Ovary (tissue), 9 donors: ENCODE measurements around the gene C20orf204. TPM values are rescaled to one million over a fixed set of nuclear protein-coding genes. Genes with fewer than 3 reads are reported as not detected.

Source experiments
- DNase-seq, 5 donors: peaks; one replicate each; pipeline ENCODE4 v3.0.0-alpha.2; 2019 to 2020
- H3K27ac ChIP-seq, 2 donors: fragments of 200-600 bp; one replicate each; pipeline versions ENCODE4 v1.5.1 to v1.8.0; 2019 to 2022
- H3K27me3 ChIP-seq: fragments of 200-600 bp; one replicate; pipeline ENCODE4 v1.8.0; 2022
- H3K36me3 ChIP-seq: fragments of 200-600 bp; sonication (generic); one replicate; pipeline ENCODE4 v1.5.1; 2019
- H3K4me1 ChIP-seq: one replicate; pipeline ENCODE4 v1.8.1; 2013; ENCODE audit warnings: mild to moderate bottlenecking, moderate library complexity; ENCODE audit not compliant: insufficient read depth
- H3K4me3 ChIP-seq: fragments of 200-600 bp; sonication (generic); one replicate; pipeline ENCODE4 v1.5.1; 2017
- H3K9me3 ChIP-seq, 2 donors: fragments of 200-600 bp in 1 of 2; sonication (generic) in 1 of 2; one replicate each; pipeline versions ENCODE4 v1.5.1 to v1.8.1; 2013 to 2019; ENCODE audit warnings: mild to moderate bottlenecking in 1 of 2, moderate library complexity in 1 of 2
- EP300 ChIP-seq: sonication (generic); formaldehyde crosslinking; IDR thresholded peaks from one replicate; pipeline ENCODE4 v1.6.1; 2017; ENCODE audit warnings: antibody characterized with exemption
- POLR2A ChIP-seq: fragments of 450-650 bp; IDR thresholded peaks from one replicate; pipeline ENCODE4 v1.6.1; 2017; ENCODE audit warnings: antibody characterized with exemption, mild to moderate bottlenecking, moderate library complexity
- WGBS, 3 donors: extraction: QIAGEN DNeasy Blood & Tissue Kit in 1 of 3; methylation state at CpG; one replicate each; pipeline versions ENCODE4 v1.1.5 to v1.1.7; 2013 to 2017; 5-methylcytosine and 5-hydroxymethylcytosine counted together
- intact Hi-C, 4 donors: fragments of 100-400 bp; cut with DNase I; formaldehyde crosslinking; loops; one replicate each; pipeline versions ENCODE4 v1.11.0 to v1.15.1; 2022 to 2023
- polyA plus RNA-seq, 2 donors: library from polyadenylated mRNA; stranded (reverse); fragments of 200-250 nt in 1 of 2; fragments of 350-450 nt in 1 of 2; fragmentation: Illumina TruSeq in 1 of 2; extraction: RNeasy Lipid Tissue Mini Kit (QIAGEN cat#74804) in 1 of 2; gene quantifications; one replicate each; pipeline ENCODE4 v1.2.3, GENCODE V29; 2013 to 2014
- total RNA-seq, 7 donors: library from RNA; depleted of rRNA in 2 of 7; stranded (reverse); fragments of >200 nt in 2 of 7; fragmentation: NEBNext Ultra II Directional in 3 of 7; extraction: Animal tissue kit (Norgen Biotek cat#: 25700) in 3 of 7; gene quantifications; one replicate each; pipeline versions ENCODE4 v1.1.0 to v1.2.4, GENCODE V29; 2016 to 2023
- TF ChIP-seq, protein P1 (sequence below), 3 donors: fragments of 450-650 bp in 2 of 3; fragments of 200-600 bp in 1 of 3; IDR thresholded peaks; one replicate each; pipeline versions ENCODE4 v1.5.1 to v1.8.0; 2016 to 2022; ENCODE audit warnings: antibody characterized with exemption in 3 of 3, mild to moderate bottlenecking in 1 of 3
- donor health status: DM: no; HTN: no; CAD: no; lungs with moderate emphysema.
- donor health status: DM: no; HTN: no; CAD: no.
- donor health status: Bipolar disorder and iron deficiency.
- donor health status: DM: yes; HTN: yes; CAD: no.
- donor health status: DM: no; HTN: no; CAD: no.
- donor health status: DM: yes; HTN: yes; CAD: no.

Gene C20orf204
- total and polyA plus RNA-seq, 9 donors, result 0.20 to 2.8 (median 1.4) TPM

DNA sequence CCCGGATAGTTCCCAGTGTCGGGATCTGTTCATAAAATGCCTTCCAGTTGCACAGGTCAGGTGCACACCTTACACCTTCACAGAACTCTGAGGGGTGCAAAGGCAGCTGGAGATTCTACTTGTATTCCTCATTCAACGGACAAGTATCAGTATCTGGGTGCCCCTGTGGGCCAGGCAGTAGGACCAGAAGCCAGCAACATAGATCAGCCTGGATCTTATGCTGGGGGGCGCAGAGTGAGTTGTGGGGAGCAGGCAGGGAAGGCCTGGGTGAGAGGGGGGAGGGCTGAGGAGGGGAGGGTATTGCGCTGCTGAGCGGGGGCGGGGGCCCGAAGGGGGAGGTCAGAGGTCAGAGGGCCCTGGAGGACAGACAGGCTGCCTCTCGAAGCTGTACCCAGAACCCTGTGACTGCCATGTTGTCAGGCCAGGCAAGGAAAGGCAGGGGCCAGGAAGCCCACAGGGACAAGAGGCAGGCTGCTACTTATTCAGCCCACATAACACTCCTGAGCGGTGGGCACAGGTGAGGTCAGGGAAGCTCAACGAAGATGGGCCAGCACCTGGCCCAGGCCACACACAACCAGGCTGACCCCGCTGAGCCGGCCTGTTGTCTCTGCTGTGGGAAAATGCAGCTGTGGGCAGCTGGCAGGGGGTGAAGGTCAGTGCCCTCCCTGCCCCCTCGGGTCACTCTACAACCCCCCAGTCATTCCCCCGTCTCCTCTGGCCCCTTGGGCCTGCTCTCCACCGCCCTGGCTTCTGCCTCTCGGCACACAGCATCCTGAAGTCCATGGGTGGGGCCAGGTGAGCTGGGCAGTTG, 45.0 kb downstream of the C20orf204 start:
- Histone ChIP-seq H3K4me1 (no peaks in the 10 kb centered on the region), H3K36me3 (no peaks in the 10 kb centered on the region), H3K9me3 (no peaks in the 10 kb centered on the region), H3K27ac (no peak overlapping the region), H3K27me3 (no peaks in the 10 kb centered on the region), H3K4me3 (no peak overlapping the region)
- intact Hi-C loops, result no loop called here
- TF ChIP-seq, protein P1, sequence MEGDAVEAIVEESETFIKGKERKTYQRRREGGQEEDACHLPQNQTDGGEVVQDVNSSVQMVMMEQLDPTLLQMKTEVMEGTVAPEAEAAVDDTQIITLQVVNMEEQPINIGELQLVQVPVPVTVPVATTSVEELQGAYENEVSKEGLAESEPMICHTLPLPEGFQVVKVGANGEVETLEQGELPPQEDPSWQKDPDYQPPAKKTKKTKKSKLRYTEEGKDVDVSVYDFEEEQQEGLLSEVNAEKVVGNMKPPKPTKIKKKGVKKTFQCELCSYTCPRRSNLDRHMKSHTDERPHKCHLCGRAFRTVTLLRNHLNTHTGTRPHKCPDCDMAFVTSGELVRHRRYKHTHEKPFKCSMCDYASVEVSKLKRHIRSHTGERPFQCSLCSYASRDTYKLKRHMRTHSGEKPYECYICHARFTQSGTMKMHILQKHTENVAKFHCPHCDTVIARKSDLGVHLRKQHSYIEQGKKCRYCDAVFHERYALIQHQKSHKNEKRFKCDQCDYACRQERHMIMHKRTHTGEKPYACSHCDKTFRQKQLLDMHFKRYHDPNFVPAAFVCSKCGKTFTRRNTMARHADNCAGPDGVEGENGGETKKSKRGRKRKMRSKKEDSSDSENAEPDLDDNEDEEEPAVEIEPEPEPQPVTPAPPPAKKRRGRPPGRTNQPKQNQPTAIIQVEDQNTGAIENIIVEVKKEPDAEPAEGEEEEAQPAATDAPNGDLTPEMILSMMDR (IDR thresholded peaks at IDR 0.05), result no peak
- no peak for TF ChIP-seq POLR2A
- TF ChIP-seq EP300, result no peak
- DNase-seq, result peak in 1 of 5 donors; percentile 32
- 61 to 64% (median 63%) methylated on average over 16 to 17 of the region's 17 CpGs for WGBS, 3 donors

DNA sequence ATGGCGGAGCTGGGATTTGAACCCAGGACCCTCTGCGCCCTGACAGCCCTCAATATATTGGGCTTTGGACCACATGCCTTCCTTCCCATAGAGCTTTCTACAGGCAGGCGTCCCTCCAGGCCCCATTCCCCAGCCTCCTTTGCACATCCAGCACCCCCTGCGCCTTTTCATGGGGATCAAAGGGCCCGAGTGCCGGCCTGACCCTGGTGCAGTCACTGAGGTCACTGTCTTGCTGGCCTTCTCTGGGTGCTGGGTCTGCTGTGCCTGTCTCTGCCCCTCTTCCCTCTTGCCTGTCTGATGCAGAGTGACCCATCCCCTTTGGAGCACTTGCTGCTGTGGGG, 45.6 kb downstream of the C20orf204 start:
- no peak overlapping the region for H3K4me3 ChIP-seq
- H3K27ac ChIP-seq, result no peak overlapping the region
- H3K9me3 ChIP-seq, result no peaks in the 10 kb centered on the region
- H3K36me3 ChIP-seq, result no peaks in the 10 kb centered on the region
- H3K4me1 ChIP-seq, result no peaks in the 10 kb centered on the region
- 79 to 87% (median 87%) methylated on average over 6 of the region's 6 CpGs for WGBS, 3 donors
- TF ChIP-seq, protein P1 (IDR thresholded peaks at IDR 0.05), result no peak
- TF ChIP-seq POLR2A, result no peak
- no peak for TF ChIP-seq EP300
- H3K27me3 ChIP-seq, result no peaks in the 10 kb centered on the region
- DNase-seq, result no peak
- intact Hi-C loops, result no loop called here

DNA sequence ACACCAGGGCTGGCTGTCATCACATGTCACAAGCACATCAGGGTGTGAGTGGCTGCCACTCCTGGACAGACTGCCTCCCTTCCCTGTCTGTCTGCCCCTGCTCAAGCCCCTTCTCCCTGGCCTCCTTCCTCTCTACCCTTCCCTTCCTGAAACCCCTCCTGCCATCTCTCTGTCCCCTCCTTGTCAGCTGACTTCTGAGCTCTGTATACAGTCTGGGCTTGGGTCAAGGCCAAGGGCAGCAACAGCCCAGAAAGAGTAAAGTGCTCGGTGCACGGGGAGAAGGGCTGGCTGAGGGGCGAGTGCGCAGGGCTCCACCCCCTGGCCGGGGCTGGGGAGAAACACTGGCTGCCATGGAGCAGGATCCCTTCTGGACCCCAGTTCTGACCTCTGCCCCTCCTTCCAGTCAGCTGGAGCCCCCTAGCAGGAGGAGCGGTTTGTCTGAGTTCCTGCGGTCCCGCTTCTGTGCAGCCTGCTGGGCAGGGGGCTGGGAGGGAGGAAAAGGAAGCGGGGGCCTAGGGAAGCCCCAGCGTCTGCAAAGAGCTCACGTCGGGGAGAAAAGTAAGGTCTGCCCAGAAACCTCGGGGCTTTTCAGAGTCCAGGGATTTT, 46.2 kb downstream of the C20orf204 start:
- Histone ChIP-seq H3K9me3 (no peaks in the 10 kb centered on the region), H3K36me3 (no peaks in the 10 kb centered on the region), H3K4me3 (no peak overlapping the region), H3K27ac (no peak overlapping the region), H3K27me3 (no peaks in the 10 kb centered on the region), H3K4me1 (no peaks in the 10 kb centered on the region)
- 16 to 25% (median 22%) methylated on average over 13 of the region's 13 CpGs for WGBS, 3 donors
- intact Hi-C loops, result no loop called here
- DNase-seq, result no peak
- TF ChIP-seq POLR2A (no peak), EP300 (no peak)
- TF ChIP-seq, protein P1 (IDR thresholded peaks at IDR 0.05), result no peak

DNA sequence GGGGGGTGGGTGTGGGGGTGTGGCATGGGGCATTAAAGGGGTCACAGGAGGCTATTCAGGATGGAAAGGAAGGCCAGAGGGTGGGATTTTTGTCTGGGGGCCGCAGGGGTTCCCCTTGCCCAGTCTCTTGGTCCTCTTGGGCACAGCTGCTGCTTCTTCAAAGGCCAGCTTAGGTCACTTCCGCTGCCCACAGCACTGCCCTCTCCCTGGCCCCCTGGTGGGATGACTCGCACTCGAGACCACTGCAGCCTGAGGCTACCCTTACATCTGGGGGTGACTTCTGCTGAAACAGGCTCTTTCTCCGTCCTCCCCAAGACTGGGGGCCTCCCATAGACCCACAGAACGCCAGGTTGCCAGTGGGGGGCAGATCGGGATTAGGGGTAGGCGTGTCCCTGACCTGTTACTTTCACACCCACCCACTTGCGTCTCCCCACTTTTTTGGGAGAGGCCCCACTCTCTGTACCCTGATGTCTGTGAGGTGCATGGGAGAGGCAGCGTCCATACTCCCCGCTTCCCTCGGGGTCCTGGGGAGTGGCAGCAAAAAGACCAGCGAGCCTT, 46.9 kb downstream of the C20orf204 start:
- TF ChIP-seq POLR2A (no peak), EP300 (no peak)
- TF ChIP-seq, protein P1 (IDR thresholded peaks at IDR 0.05), result no peak
- no peaks in the 10 kb centered on the region for H3K4me1 ChIP-seq
- no peaks in the 10 kb centered on the region for H3K27me3 ChIP-seq
- no peaks in the 10 kb centered on the region for H3K9me3 ChIP-seq
- DNase-seq, result no peak
- no peak overlapping the region for H3K27ac ChIP-seq
- 18 to 22% (median 19%) methylated on average over 13 of the region's 13 CpGs for WGBS, 3 donors
- intact Hi-C loops, result no loop called here
- no peak overlapping the region for H3K4me3 ChIP-seq
- H3K36me3 ChIP-seq, result no peaks in the 10 kb centered on the region
